Loucy (cell line): Measurements from ENCODE around the gene GAPDHS.

ENCODE experiments used
- H2AFZ ChIP-seq: fragments of 200-600 bp; sonication (generic); 2 replicates; pipeline ENCODE4 v1.6.0; 2016; ENCODE audit warnings: antibody characterized with exemption, mild to moderate bottlenecking, low read length, moderate library complexity
- H3F3A ChIP-seq: fragments of 200-600 bp; 2 replicates; pipeline ENCODE4 v1.6.0; 2016; ENCODE audit warnings: antibody characterized with exemption, low read depth, mild to moderate bottlenecking
- H3K27me3 ChIP-seq: fragments of 200-600 bp; sonication (generic); 2 replicates; pipeline ENCODE4 v1.6.1; 2014; ENCODE audit warnings: low read length, mild to moderate bottlenecking; ENCODE audit not compliant: insufficient read depth, poor library complexity, severe bottlenecking
- H3K36me3 ChIP-seq: fragments of 200-600 bp; sonication (generic); 2 replicates; pipeline ENCODE4 v1.6.1; 2016; ENCODE audit warnings: low read length; ENCODE audit not compliant: insufficient read depth
- H3K4me1 ChIP-seq: fragments of 200-600 bp; sonication (generic); 2 replicates; pipeline ENCODE4 v1.5.1; 2014; ENCODE audit warnings: low read length, mild to moderate bottlenecking; ENCODE audit not compliant: insufficient read depth, poor library complexity, severe bottlenecking
- H3K4me2 ChIP-seq: fragments of 200-600 bp; sonication (generic); 2 replicates; pipeline ENCODE4 v1.6.0; 2014; ENCODE audit warnings: antibody characterized with exemption, low read length, low read depth, mild to moderate bottlenecking; ENCODE audit not compliant: poor library complexity, severe bottlenecking
- H3K4me3 ChIP-seq: fragments of 200-600 bp; sonication (generic); 2 replicates; pipeline ENCODE4 v1.5.1; 2014; ENCODE audit warnings: low read length, mild to moderate bottlenecking, mixed read lengths; ENCODE audit not compliant: poor library complexity, severe bottlenecking
- H3K79me2 ChIP-seq: fragments of 200-600 bp; sonication (generic); 2 replicates; pipeline ENCODE4 v1.6.1; 2014; ENCODE audit warnings: low read length; ENCODE audit not compliant: insufficient read depth
- H3K9ac ChIP-seq: fragments of 200-600 bp; sonication (generic); 2 replicates; pipeline ENCODE4 v1.6.0; 2014; ENCODE audit warnings: mild to moderate bottlenecking, low read depth, low read length, moderate library complexity; ENCODE audit not compliant: poor library complexity, severe bottlenecking
- H3K9me2 ChIP-seq: fragments of 200-600 bp; sonication (generic); replicated peaks from 2 replicates; pipeline ENCODE4 v1.6.1; 2016; ENCODE audit warnings: low read depth, low read length, mixed read lengths
- H3K9me3 ChIP-seq: fragments of 200-600 bp; sonication (generic); 2 replicates; pipeline ENCODE4 v1.6.1; 2014; ENCODE audit warnings: mild to moderate bottlenecking, antibody characterized with exemption, low read length, low read depth; ENCODE audit not compliant: insufficient read depth
- H4K20me1 ChIP-seq: fragments of 200-600 bp; sonication (generic); 2 replicates; pipeline ENCODE4 v1.6.0; 2014; ENCODE audit warnings: antibody characterized with exemption, low read length, mild to moderate bottlenecking; ENCODE audit not compliant: insufficient read depth, poor library complexity, severe bottlenecking
- EZH2phosphoT487 ChIP-seq: fragments of 200-600 bp; IDR thresholded peaks from 2 replicates; pipeline ENCODE4 v1.6.1; 2018; ENCODE audit warnings: antibody characterized with exemption, mild to moderate bottlenecking, moderate library complexity, borderline replicate concordance
- TF ChIP-seq, protein P1 (sequence below): fragments of 200-600 bp; sonication (generic); conservative IDR thresholded peaks from 2 replicates; pipeline ENCODE4 v1.5.1; 2014; ENCODE audit warnings: mild to moderate bottlenecking, antibody characterized with exemption, low read length

GAPDHS gene

DNA sequence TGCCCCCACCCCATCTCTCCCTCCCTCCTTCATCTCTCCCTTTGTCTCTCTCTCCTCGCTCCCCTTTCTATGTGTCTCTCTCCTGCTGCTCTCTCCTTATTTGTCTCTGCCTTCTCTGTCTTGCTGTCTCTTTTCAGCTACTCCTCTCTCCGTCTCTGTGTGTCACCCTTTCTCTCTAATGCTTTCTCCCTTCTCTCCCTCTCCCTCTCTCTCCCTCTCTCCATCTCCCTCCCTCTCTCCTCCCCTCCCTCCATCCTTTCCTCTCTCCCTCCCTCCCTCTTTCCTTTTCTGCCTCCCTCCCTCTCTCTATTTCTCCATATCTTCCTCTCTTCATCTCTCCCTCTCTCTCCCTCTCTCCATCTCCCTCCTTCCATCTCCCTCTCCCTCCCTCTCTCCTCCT, 29.5 kb downstream of the GAPDHS start:
- no peak overlapping the region for H3K4me2 ChIP-seq
- H3K4me3 ChIP-seq, result no peak overlapping the region
- H3K36me3 ChIP-seq, result no peaks in the 10 kb centered on the region
- TF ChIP-seq, protein P1, sequence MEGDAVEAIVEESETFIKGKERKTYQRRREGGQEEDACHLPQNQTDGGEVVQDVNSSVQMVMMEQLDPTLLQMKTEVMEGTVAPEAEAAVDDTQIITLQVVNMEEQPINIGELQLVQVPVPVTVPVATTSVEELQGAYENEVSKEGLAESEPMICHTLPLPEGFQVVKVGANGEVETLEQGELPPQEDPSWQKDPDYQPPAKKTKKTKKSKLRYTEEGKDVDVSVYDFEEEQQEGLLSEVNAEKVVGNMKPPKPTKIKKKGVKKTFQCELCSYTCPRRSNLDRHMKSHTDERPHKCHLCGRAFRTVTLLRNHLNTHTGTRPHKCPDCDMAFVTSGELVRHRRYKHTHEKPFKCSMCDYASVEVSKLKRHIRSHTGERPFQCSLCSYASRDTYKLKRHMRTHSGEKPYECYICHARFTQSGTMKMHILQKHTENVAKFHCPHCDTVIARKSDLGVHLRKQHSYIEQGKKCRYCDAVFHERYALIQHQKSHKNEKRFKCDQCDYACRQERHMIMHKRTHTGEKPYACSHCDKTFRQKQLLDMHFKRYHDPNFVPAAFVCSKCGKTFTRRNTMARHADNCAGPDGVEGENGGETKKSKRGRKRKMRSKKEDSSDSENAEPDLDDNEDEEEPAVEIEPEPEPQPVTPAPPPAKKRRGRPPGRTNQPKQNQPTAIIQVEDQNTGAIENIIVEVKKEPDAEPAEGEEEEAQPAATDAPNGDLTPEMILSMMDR, result no peak
- no peak for TF ChIP-seq EZH2phosphoT487
- H3F3A ChIP-seq, result no peaks in the 10 kb centered on the region
- no peaks in the 10 kb centered on the region for H3K79me2 ChIP-seq
- H3K9me3 ChIP-seq, result no peaks in the 10 kb centered on the region
- no peak overlapping the region for H2AFZ ChIP-seq
- H3K9ac ChIP-seq, result no peak overlapping the region
- no peaks in the 10 kb centered on the region for H3K27me3 ChIP-seq
- no peaks in the 10 kb centered on the region for H3K4me1 ChIP-seq
- no peaks in the 10 kb centered on the region for H4K20me1 ChIP-seq
- no peaks in the 10 kb centered on the region for H3K9me2 ChIP-seq

DNA sequence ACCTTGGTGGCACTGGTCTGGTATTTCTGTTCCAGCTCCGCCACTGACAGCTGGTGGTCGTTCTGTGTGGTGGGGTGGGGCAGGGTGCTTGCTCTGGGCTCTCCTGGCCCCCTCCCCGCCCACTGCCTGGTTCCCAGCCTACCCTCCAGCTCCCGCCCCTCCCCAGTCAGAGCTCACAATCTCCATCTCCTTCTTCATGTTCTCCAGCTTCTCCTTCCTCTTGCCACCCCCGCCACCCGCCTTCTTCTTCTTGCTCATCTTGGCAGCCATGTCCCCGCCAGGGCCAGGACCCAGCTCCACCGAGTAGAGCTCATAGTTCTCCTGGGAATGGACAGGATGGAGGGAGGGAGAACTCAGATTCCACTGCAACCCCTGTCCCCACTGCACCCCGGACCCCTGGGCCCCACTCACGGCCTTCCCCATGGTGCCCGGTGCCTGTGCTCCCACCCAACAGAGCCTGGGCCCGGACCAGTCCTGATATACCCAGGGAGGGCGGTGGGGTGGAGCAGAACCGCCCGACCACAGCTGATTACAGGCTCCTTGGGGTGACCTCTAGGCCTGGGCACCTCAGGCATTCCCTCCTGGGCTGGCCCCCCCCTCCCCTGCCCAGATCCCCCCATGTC, 30.1 kb downstream of the GAPDHS start, which contains the start of gene ATP4A:
TSS of gene ATP4A (minus strand) at position 452 of the 623 bp plus-strand sequence. CDS start at position 423, 29 bp downstream.
- no peaks in the 10 kb centered on the region for H3K9me3 ChIP-seq
- no peaks in the 10 kb centered on the region for H3K27me3 ChIP-seq
- no peak within 1 kb of the TSS for H3K9ac ChIP-seq
- no peaks in the 10 kb centered on the region for H3K4me1 ChIP-seq
- no peaks in the 10 kb centered on the region for H3K36me3 ChIP-seq
- H3F3A ChIP-seq, result no peaks in the 10 kb centered on the region
- no peak within 1 kb of the TSS for H3K4me3 ChIP-seq
- no peak within 1 kb of the TSS for H3K4me2 ChIP-seq
- no peak within 1 kb of the TSS for H2AFZ ChIP-seq
- H4K20me1 ChIP-seq, result no peaks in the 10 kb centered on the region
- no peaks in the 10 kb centered on the region for H3K9me2 ChIP-seq
- no peaks in the 10 kb centered on the region for H3K79me2 ChIP-seq
- TF ChIP-seq, protein P1, result no peak
- no peak for TF ChIP-seq EZH2phosphoT487

DNA sequence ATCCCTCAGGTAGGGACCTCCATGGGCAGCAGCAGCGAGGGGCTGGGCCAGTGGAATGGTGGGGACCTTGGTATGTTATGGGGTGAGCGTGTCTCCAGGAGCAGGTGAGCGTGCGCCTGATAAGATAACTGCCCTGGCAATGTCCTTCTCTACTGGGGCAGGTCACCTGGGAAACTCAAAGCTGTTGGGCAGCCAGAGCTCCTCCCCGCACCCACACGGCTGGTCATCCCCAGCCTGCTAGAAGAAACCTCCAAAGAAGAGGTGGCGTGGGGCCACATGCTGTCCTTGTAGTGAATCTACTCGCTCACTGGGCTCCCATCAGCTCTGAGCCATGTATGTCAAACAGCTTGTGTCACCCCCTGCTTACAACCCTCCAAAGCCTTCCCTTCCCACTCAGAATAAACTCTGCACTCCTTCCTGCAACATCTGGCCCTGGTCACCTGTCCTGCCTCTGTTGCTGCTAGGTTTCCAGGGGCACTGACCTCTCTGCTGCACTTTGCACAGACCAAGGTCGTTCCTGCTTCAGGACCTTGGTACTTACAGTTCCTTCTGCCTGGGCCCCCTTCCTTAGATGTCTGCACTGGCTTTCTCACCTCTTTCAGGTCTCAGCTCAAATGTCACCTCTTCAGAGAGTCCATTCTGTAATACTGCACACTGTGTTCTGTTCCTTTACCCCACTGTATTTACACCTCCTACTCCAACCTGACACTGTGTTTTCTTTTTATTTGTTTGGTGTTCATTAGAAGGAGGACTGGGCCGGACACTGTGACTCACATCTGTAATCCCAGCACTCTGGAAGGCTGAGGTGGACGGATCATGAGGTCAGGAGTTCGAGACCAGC, 32.0 kb downstream of the GAPDHS start:
- Histone ChIP-seq H4K20me1 (no peaks in the 10 kb centered on the region), H3K4me3 (no peak overlapping the region), H3K9me3 (no peaks in the 10 kb centered on the region), H3K9ac (no peak overlapping the region), H3K27me3 (no peaks in the 10 kb centered on the region), H3K79me2 (no peaks in the 10 kb centered on the region), H3F3A (no peaks in the 10 kb centered on the region), H2AFZ (no peak overlapping the region), H3K9me2 (no peaks in the 10 kb centered on the region), H3K4me2 (no peak overlapping the region), H3K4me1 (no peaks in the 10 kb centered on the region), H3K36me3 (no peaks in the 10 kb centered on the region)
- TF ChIP-seq, protein P1, result no peak
- TF ChIP-seq EZH2phosphoT487, result no peak
